PFSK-1 (cell line): ENCODE data around the gene NEURL1B.

ENCODE experiments used
- FOXP2 ChIP-seq: optimal IDR thresholded peaks from 2 replicates; pipeline ENCODE3; 2011; ENCODE audit warnings: borderline replicate concordance, control low read depth, inconsistent platforms; ENCODE audit not compliant: insufficient read depth; ENCODE audit errors: extremely low read length, extremely low read depth
- POLR2AphosphoS5 ChIP-seq: IDR thresholded peaks from 2 replicates; pipeline ENCODE4 v1.6.1; 2012; ENCODE audit warnings: low read depth, mild to moderate bottlenecking, control low read depth, low read length, moderate library complexity
- REST ChIP-seq, 2 experiments: IDR thresholded peaks; 2 replicates each; pipeline versions ENCODE4 v1.6.1 to v1.8.0; 2011 to 2012; ENCODE audit warnings: low read depth in 2 of 2, low read length in 2 of 2, control low read depth in 1 of 2, inconsistent platforms in 1 of 2, mild to moderate bottlenecking in 1 of 2, moderate library complexity in 1 of 2; ENCODE audit not compliant: insufficient read depth in 1 of 2
- SIN3A ChIP-seq: IDR thresholded peaks from 2 replicates; pipeline ENCODE4 v1.6.1; 2012; ENCODE audit warnings: mild to moderate bottlenecking, low read length, moderate library complexity, borderline replicate concordance; ENCODE audit not compliant: insufficient read depth
- TAF1 ChIP-seq: IDR thresholded peaks from 2 replicates; pipeline ENCODE4 v1.6.1; 2012; ENCODE audit warnings: low read length, control low read depth, borderline replicate concordance; ENCODE audit not compliant: insufficient read depth

Gene NEURL1B

GRCh38 chr5:172630986-172631385 lies 10.1 kb upstream of the NEURL1B start:
- TF ChIP-seq SIN3A, result no peak
- TF ChIP-seq REST (IDR thresholded peaks at IDR 0.05; ENCODE audit: insufficient read depth in 1 of 2, low read depth in 2 of 2, low read length in 2 of 2), result no peak
- TF ChIP-seq FOXP2, result no peak
- TF ChIP-seq TAF1, result no peak
- TF ChIP-seq POLR2AphosphoS5, result no peak

GRCh38 chr5:172632346-172633092 lies 8.5 kb upstream of the NEURL1B start:
- TF ChIP-seq REST (IDR thresholded peaks at IDR 0.05; ENCODE audit: insufficient read depth in 1 of 2, low read depth in 2 of 2, low read length in 2 of 2), result no peak
- TF ChIP-seq POLR2AphosphoS5, result no peak
- TF ChIP-seq SIN3A, result no peak
- TF ChIP-seq FOXP2, result no peak
- no peak for TF ChIP-seq TAF1

- no peak for TF ChIP-seq REST (IDR thresholded peaks at IDR 0.05; ENCODE audit: insufficient read depth in 1 of 2, low read depth in 2 of 2, low read length in 2 of 2)
- TF ChIP-seq SIN3A, result no peak
- no peak for TF ChIP-seq TAF1
- TF ChIP-seq FOXP2, result no peak
- no peak for TF ChIP-seq POLR2AphosphoS5
Measured at GRCh38 chr5:172633403-172633970, 7.6 kb upstream of the NEURL1B start.

GRCh38 chr5:172634106-172634899 lies 6.8 kb upstream of the NEURL1B start:
- TF ChIP-seq FOXP2 (no peak), POLR2AphosphoS5 (no peak), REST (IDR thresholded peaks at IDR 0.05; ENCODE audit: insufficient read depth in 1 of 2, low read depth in 2 of 2, low read length in 2 of 2) (no peak), TAF1 (no peak), SIN3A (no peak)
